Body of pancreas (tissue), 4 donors: ENCODE data around the gene SLC36A3. TPM values are rescaled to one million over a fixed set of nuclear protein-coding genes. Genes with fewer than 3 reads are reported as not detected.

Experiments
- ATAC-seq: fragments of 150-250 bp; one replicate; pipeline ENCODE4 v1.9.1; 2016
- DNase-seq, 4 donors: peaks; one replicate each; pipeline ENCODE4 v3.0.0-alpha.2; 2019
- H3K27ac ChIP-seq, 4 donors: fragments of 200-600 bp; sonication (generic); 1 replicate in 3 of 4; 2 replicates in 1 of 4; pipeline versions ENCODE4 v1.5.1 to v1.6.1; 2016 to 2019; ENCODE audit warnings: mild to moderate bottlenecking in 1 of 4, mixed read lengths in 1 of 4, moderate library complexity in 1 of 4
- H3K27me3 ChIP-seq, 2 donors: fragments of 200-600 bp; sonication (generic); one replicate each; pipeline ENCODE4 v1.6.0; 2016; ENCODE audit warnings: mild to moderate bottlenecking in 1 of 2
- H3K36me3 ChIP-seq, 2 donors: fragments of 200-600 bp; sonication (generic); replicated peaks in 1 of 2; 2 replicates each; pipeline ENCODE4 v1.5.1; 2016; ENCODE audit warnings: low read depth in 2 of 2; ENCODE audit not compliant: insufficient read depth in 1 of 2
- H3K4me1 ChIP-seq: fragments of 200-600 bp; sonication (generic); one replicate; pipeline ENCODE4 v1.6.0; 2016
- H3K4me3 ChIP-seq, 2 donors: fragments of 200-600 bp; sonication (generic); 1 replicate in 1 of 2; 2 replicates in 1 of 2; pipeline ENCODE4 v1.5.1; 2016 to 2019
- H3K9me3 ChIP-seq, 3 donors: fragments of 200-600 bp; sonication (generic); 1 replicate in 2 of 3; 2 replicates in 1 of 3; pipeline ENCODE4 v1.5.1; 2016
- POLR2A ChIP-seq, 3 donors: fragments of 450-650 bp; IDR thresholded peaks; one replicate each; pipeline ENCODE4 v1.6.1; 2016; ENCODE audit warnings: antibody characterized with exemption in 3 of 3, mild to moderate bottlenecking in 2 of 3
- WGBS, 2 donors: methylation state at CpG; one replicate each; pipeline ENCODE4 v1.1.5; 2017; 5-methylcytosine and 5-hydroxymethylcytosine counted together
- intact Hi-C: fragments of 100-400 bp; cut with DNase I; formaldehyde crosslinking; loops from one replicate; pipeline ENCODE4 v1.15.1; 2023
- total RNA-seq, 2 donors: library from RNA; depleted of rRNA; stranded (reverse); fragments of >200 nt; gene quantifications; one replicate each; pipeline ENCODE4 v1.1.0, GENCODE V29; 2016
- TF ChIP-seq, protein P1 (sequence below), 7 experiments: fragments of 450-650 bp in 4 of 7; fragments of 200-600 bp in 3 of 7; sonication (generic) in 3 of 7; IDR thresholded peaks; one replicate each; pipeline ENCODE4 v1.5.1; 2016 to 2019; ENCODE audit warnings: antibody characterized with exemption in 7 of 7

SLC36A3 gene
- total RNA-seq, 2 donors from 2014 or later: not detected

DNA sequence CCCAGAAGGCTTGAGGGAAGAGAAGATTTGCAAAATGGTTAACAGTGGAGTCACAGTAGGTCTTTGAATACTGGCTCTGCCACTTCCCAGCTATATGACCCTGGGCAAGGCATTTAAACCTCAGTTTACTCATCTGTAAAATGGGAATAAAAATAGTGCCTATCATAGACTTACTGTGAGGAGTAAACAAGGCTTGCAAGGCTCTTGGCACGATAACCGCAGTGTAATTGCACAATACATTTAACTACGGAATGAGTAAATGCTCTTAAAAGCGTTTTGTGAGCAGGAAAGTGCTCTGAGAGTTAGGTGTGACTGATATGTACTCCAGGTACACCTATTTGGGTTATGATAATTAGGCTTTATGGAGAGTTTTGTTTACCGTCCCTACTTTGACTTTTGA is 8.4 kb downstream of the SLC36A3 start:
- TF ChIP-seq, protein P1, sequence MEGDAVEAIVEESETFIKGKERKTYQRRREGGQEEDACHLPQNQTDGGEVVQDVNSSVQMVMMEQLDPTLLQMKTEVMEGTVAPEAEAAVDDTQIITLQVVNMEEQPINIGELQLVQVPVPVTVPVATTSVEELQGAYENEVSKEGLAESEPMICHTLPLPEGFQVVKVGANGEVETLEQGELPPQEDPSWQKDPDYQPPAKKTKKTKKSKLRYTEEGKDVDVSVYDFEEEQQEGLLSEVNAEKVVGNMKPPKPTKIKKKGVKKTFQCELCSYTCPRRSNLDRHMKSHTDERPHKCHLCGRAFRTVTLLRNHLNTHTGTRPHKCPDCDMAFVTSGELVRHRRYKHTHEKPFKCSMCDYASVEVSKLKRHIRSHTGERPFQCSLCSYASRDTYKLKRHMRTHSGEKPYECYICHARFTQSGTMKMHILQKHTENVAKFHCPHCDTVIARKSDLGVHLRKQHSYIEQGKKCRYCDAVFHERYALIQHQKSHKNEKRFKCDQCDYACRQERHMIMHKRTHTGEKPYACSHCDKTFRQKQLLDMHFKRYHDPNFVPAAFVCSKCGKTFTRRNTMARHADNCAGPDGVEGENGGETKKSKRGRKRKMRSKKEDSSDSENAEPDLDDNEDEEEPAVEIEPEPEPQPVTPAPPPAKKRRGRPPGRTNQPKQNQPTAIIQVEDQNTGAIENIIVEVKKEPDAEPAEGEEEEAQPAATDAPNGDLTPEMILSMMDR (IDR thresholded peaks at IDR 0.05): no peak
- no peak for TF ChIP-seq POLR2A (IDR thresholded peaks at IDR 0.05)
- intact Hi-C loops: no loop called here
- Histone ChIP-seq H3K27ac (no peak overlapping the region), H3K27me3 (no peaks in the 10 kb centered on the region), H3K9me3 (no peaks in the 10 kb centered on the region), H3K36me3 (no peaks in the 10 kb centered on the region), H3K4me3 (no peak overlapping the region), H3K4me1 (no peaks in the 10 kb centered on the region)
- ATAC-seq (no peak), DNase-seq (no peak)
- WGBS, 2 donors: 50 to 61% methylated on average over 5 of the region's 5 CpGs

- DNase-seq (no peak), ATAC-seq (no peak)
- no peaks in the 10 kb centered on the region for H3K36me3 ChIP-seq
- no peak overlapping the region for H3K4me3 ChIP-seq
- no peaks in the 10 kb centered on the region for H3K9me3 ChIP-seq
- TF ChIP-seq, protein P1 (IDR thresholded peaks at IDR 0.05): no peak
- TF ChIP-seq POLR2A (IDR thresholded peaks at IDR 0.05): no peak
- H3K27ac ChIP-seq: no peak overlapping the region
- no peaks in the 10 kb centered on the region for H3K27me3 ChIP-seq
- 48 to 53% methylated on average over 4 of the region's 4 CpGs for WGBS, 2 donors
- intact Hi-C loops: no loop called here
- H3K4me1 ChIP-seq: no peaks in the 10 kb centered on the region
Observed at GRCh38 chr5:151293624-151294023, 9.9 kb downstream of the SLC36A3 start.

DNA sequence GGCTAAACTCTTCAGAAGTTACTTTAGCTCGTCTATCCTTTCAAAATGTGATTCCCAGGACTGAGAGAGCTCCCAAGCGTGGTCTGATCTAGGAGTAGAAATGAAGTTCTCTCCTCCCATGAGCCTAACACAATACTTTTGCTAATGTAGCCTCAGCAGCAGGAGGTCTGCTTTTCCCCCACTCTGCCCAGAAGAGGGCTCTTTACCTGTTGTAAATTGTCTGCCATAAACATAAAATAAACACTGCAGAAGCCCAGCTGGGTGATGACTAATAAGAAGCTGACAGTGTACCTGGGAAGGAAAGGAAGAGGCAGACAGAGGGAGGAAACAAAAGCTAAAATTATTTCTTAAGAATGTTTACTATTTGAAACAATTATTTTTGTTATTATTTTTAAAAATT is 15.4 kb downstream of the SLC36A3 start:
- Histone ChIP-seq H3K36me3 (no peaks in the 10 kb centered on the region), H3K4me3 (no peak overlapping the region), H3K27me3 (no peaks in the 10 kb centered on the region), H3K27ac (no peak overlapping the region), H3K4me1 (no peaks in the 10 kb centered on the region), H3K9me3 (no peaks in the 10 kb centered on the region)
- DNase-seq: no peak
- no peak for ATAC-seq
- intact Hi-C loops: no loop called here
- TF ChIP-seq, protein P1 (IDR thresholded peaks at IDR 0.05): no peak
- no peak for TF ChIP-seq POLR2A (IDR thresholded peaks at IDR 0.05)
- 49 to 58% methylated on average over 2 of the region's 2 CpGs for WGBS, 2 donors

DNA sequence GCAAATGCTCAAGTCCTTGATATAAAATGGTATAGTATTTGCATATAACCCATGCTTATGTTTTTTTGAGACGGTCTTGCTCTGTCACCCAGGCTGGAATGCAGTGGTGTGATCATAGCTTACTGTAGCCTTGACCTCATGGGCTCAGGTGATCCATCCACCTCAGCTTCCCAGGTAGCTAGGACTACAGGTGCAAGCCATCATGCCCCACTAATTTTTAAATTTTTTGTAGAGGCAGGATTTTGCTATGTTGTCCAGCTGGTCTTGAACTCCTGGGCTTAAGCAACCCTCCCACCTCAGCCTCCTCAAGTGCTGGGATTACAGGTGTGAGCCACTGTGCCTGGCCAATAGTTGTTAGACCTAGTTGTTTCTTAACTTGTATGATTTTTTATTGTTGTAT is 17.3 kb downstream of the SLC36A3 start:
- intact Hi-C loops: no loop called here
- no peak overlapping the region for H3K4me3 ChIP-seq
- H3K4me1 ChIP-seq: no peaks in the 10 kb centered on the region
- H3K27me3 ChIP-seq: no peaks in the 10 kb centered on the region
- WGBS, 2 donors: 71 to 100% methylated on average over 1 of the region's 1 CpG
- H3K36me3 ChIP-seq: no peaks in the 10 kb centered on the region
- TF ChIP-seq, protein P1 (IDR thresholded peaks at IDR 0.05): no peak
- no peak for TF ChIP-seq POLR2A (IDR thresholded peaks at IDR 0.05)
- DNase-seq (no peak), ATAC-seq (no peak)
- H3K9me3 ChIP-seq: no peaks in the 10 kb centered on the region
- no peak overlapping the region for H3K27ac ChIP-seq

GRCh38 chr5:151285683-151286082 is 17.9 kb downstream of the SLC36A3 start:
- ATAC-seq (no peak), DNase-seq (no peak)
- no peak overlapping the region for H3K4me3 ChIP-seq
- intact Hi-C loops: no loop called here
- TF ChIP-seq, protein P1 (IDR thresholded peaks at IDR 0.05): no peak
- no peak for TF ChIP-seq POLR2A (IDR thresholded peaks at IDR 0.05)
- H3K4me1 ChIP-seq: no peaks in the 10 kb centered on the region
- no peaks in the 10 kb centered on the region for H3K27me3 ChIP-seq
- WGBS, 2 donors: 56 to 70% methylated on average over 5 of the region's 5 CpGs
- H3K9me3 ChIP-seq: no peaks in the 10 kb centered on the region
- H3K27ac ChIP-seq: no peak overlapping the region
- H3K36me3 ChIP-seq: no peaks in the 10 kb centered on the region
